Type B pancreatic cell (in vitro differentiated cells): ENCODE data around the gene THSD4. TPM values are rescaled to one million over a fixed set of nuclear protein-coding genes. Genes with fewer than 3 reads are reported as not detected.

Experiments
- DNase-seq: peaks from one replicate; pipeline ENCODE4 v3.0.0; 2021; ENCODE audit warnings: mixed read lengths; ENCODE audit not compliant: unreplicated experiment; ENCODE audit errors: extremely low spot score
- H3K27ac Mint-ChIP-seq: 2 replicates; pipeline ENCODE4 v1.8.0; 2021; ENCODE audit warnings: mild to moderate bottlenecking, mixed read lengths
- H3K27me3 Mint-ChIP-seq: 2 replicates; pipeline ENCODE4 v1.8.0; 2021; ENCODE audit warnings: mixed read lengths
- H3K36me3 Mint-ChIP-seq: 2 replicates; pipeline ENCODE4 v1.8.0; 2021; ENCODE audit warnings: mixed read lengths
- H3K4me1 Mint-ChIP-seq: one replicate; pipeline ENCODE4 v1.8.0; 2021; ENCODE audit warnings: mixed read lengths; ENCODE audit not compliant: unreplicated experiment
- H3K4me3 Mint-ChIP-seq: 2 replicates; pipeline ENCODE4 v1.8.0; 2021; ENCODE audit warnings: mild to moderate bottlenecking, mixed read lengths
- H3K9me3 Mint-ChIP-seq: 2 replicates; pipeline ENCODE4 v1.8.0; 2021; ENCODE audit warnings: mixed read lengths
- CTCF ChIP-seq: fragments of 200-600 bp; sonication (generic); conservative IDR thresholded peaks from 2 replicates; pipeline ENCODE4 v1.5.0; 2021; ENCODE audit warnings: antibody characterized with exemption, mild to moderate bottlenecking
- total RNA-seq: library from RNA; stranded (reverse); gene quantifications from 2 replicates; pipeline ENCODE4 v1.2.1, GENCODE V29; 2021; ENCODE audit warnings: low replicate concordance

Gene THSD4
- total RNA-seq, 1 donor from 2014 or later = 43.3 TPM

- TF ChIP-seq CTCF = no peak
- H3K4me3 Mint-ChIP-seq = no peak within 1 kb of the TSS
Measured at GRCh38 chr15:71810256-71811035, 695.2 kb downstream of the THSD4 start, which contains the start of gene NR2E3. NR2E3 (plus strand) TSS chr15:71810554; CDS start chr15:71810744, 190 bp downstream.

GRCh38 chr15:71811036-71811736 is 695.9 kb downstream of the THSD4 start:
- Mint-ChIP-seq H3K27me3 (no peaks in the 10 kb centered on the region), H3K27ac (no peak overlapping the region), H3K9me3 (no peaks in the 10 kb centered on the region), H3K4me1 (peaks cover 23% of the 10 kb centered on the region), H3K36me3 (no peaks in the 10 kb centered on the region), H3K4me3 (no peak overlapping the region)
- TF ChIP-seq CTCF = no peak
- DNase-seq = no peak

More at GRCh38 chr15:71810256-71811035, 695.2 kb downstream of the THSD4 start, which contains the start of gene NR2E3:
- Mint-ChIP-seq H3K27ac (no peak within 1 kb of the TSS), H3K4me1 (peaks cover 26% of the 10 kb centered on the region), H3K9me3 (no peaks in the 10 kb centered on the region), H3K27me3 (no peaks in the 10 kb centered on the region), H3K36me3 (no peaks in the 10 kb centered on the region)
- DNase-seq = no peak

- no peak for DNase-seq
- Mint-ChIP-seq H3K36me3 (no peaks in the 10 kb centered on the region), H3K4me1 (peaks cover 15% of the 10 kb centered on the region), H3K4me3 (no peak overlapping the region), H3K27ac (no peak overlapping the region), H3K27me3 (no peaks in the 10 kb centered on the region), H3K9me3 (no peaks in the 10 kb centered on the region)
- TF ChIP-seq CTCF = no peak
Measured at GRCh38 chr15:71811752-71812735, 696.8 kb downstream of the THSD4 start.

GRCh38 chr15:71812966-71813722 is 697.9 kb downstream of the THSD4 start:
- H3K36me3 Mint-ChIP-seq = no peaks in the 10 kb centered on the region
- no peak overlapping the region for H3K27ac Mint-ChIP-seq
- H3K27me3 Mint-ChIP-seq = no peaks in the 10 kb centered on the region
- no peak overlapping the region for H3K4me3 Mint-ChIP-seq
- DNase-seq = no peak
- peaks cover 4% of the 10 kb centered on the region for H3K4me1 Mint-ChIP-seq
- TF ChIP-seq CTCF = no peak
- peaks cover under 1% of the 10 kb centered on the region for H3K9me3 Mint-ChIP-seq
